OCI-LY1 (cell line): ENCODE results near the gene WWC2.

Experiments
- H2AFZ ChIP-seq: fragments of 200-600 bp; sonication (generic), shearing (Covaris generic); 2 replicates; pipeline ENCODE4 v1.6.0; 2014; ENCODE audit warnings: antibody characterized with exemption, mild to moderate bottlenecking, low read length
- H3F3A ChIP-seq: fragments of 200-600 bp; sonication (generic), shearing (Covaris generic); 2 replicates; pipeline ENCODE4 v1.6.0; 2014; ENCODE audit warnings: mild to moderate bottlenecking, antibody characterized with exemption, low read length, moderate library complexity; ENCODE audit not compliant: insufficient read depth
- H3K27ac ChIP-seq: fragments of 200-600 bp; sonication (generic); 2 replicates; pipeline ENCODE4 v1.5.1; 2014; ENCODE audit warnings: low read length, mixed run types, mild to moderate bottlenecking, low read depth; ENCODE audit not compliant: poor library complexity, severe bottlenecking
- H3K27me3 ChIP-seq: fragments of 200-600 bp; sonication (generic); 2 replicates; pipeline ENCODE4 v1.6.0; 2014; ENCODE audit warnings: antibody characterized with exemption, mild to moderate bottlenecking, low read length, moderate library complexity; ENCODE audit not compliant: insufficient read depth
- H3K36me3 ChIP-seq: fragments of 200-600 bp; sonication (generic); 2 replicates; pipeline ENCODE4 v1.6.1; 2014; ENCODE audit warnings: mild to moderate bottlenecking, antibody characterized with exemption, low read length, moderate library complexity, mixed read lengths; ENCODE audit not compliant: insufficient read depth
- H3K4me1 ChIP-seq: fragments of 200-600 bp; sonication (generic); 2 replicates; pipeline ENCODE4 v1.5.1; 2014; ENCODE audit warnings: mild to moderate bottlenecking, low read length, moderate library complexity; ENCODE audit not compliant: insufficient read depth, severe bottlenecking
- H3K4me2 ChIP-seq: fragments of 200-600 bp; sonication (generic), shearing (Covaris generic); 2 replicates; pipeline ENCODE4 v1.6.1; 2014; ENCODE audit warnings: low read length
- H3K4me3 ChIP-seq: fragments of 200-600 bp; sonication (generic); 2 replicates; pipeline ENCODE4 v1.5.1; 2014; ENCODE audit warnings: low read length, low read depth, mild to moderate bottlenecking, mixed read lengths; ENCODE audit not compliant: poor library complexity, severe bottlenecking
- H3K79me2 ChIP-seq: fragments of 200-600 bp; shearing (Covaris generic); 2 replicates; pipeline ENCODE4 v1.6.1; 2016; ENCODE audit warnings: mixed run types, low read length, mixed read lengths; ENCODE audit not compliant: insufficient read depth
- H3K9ac ChIP-seq: fragments of 200-600 bp; sonication (generic), shearing (Covaris generic); 2 replicates; pipeline ENCODE4 v1.6.1; 2014; ENCODE audit warnings: mild to moderate bottlenecking, low read length, mixed read lengths
- H3K9me2 ChIP-seq: fragments of 200-600 bp; sonication (generic), shearing (Covaris generic); 2 replicates; pipeline ENCODE4 v1.6.1; 2014; ENCODE audit warnings: low read depth, mild to moderate bottlenecking, low read length, mixed read lengths
- H3K9me3 ChIP-seq: fragments of 200-600 bp; shearing (Covaris generic); 2 replicates; pipeline ENCODE4 v1.6.1; 2014; ENCODE audit warnings: low read length, mixed read lengths
- H4K20me1 ChIP-seq: fragments of 200-600 bp; sonication (generic), shearing (Covaris generic); 2 replicates; pipeline ENCODE4 v1.6.0; 2016; ENCODE audit warnings: mild to moderate bottlenecking, low read length; ENCODE audit not compliant: insufficient read depth
- EZH2 ChIP-seq: fragments of 200-600 bp; sonication (generic), shearing (Covaris generic); IDR thresholded peaks from 2 replicates; pipeline ENCODE4 v1.8.0; 2017; ENCODE audit warnings: borderline replicate concordance, mixed run types, mild to moderate bottlenecking, antibody characterized with exemption, low read length, moderate library complexity, mixed read lengths
- TF ChIP-seq, protein P1 (sequence below): fragments of 200-600 bp; sonication (generic), shearing (Covaris generic); IDR thresholded peaks from 2 replicates; pipeline ENCODE4 v1.5.1; 2017; ENCODE audit warnings: mild to moderate bottlenecking, antibody characterized with exemption, low read length, moderate library complexity, mixed read lengths

The WWC2 gene

DNA sequence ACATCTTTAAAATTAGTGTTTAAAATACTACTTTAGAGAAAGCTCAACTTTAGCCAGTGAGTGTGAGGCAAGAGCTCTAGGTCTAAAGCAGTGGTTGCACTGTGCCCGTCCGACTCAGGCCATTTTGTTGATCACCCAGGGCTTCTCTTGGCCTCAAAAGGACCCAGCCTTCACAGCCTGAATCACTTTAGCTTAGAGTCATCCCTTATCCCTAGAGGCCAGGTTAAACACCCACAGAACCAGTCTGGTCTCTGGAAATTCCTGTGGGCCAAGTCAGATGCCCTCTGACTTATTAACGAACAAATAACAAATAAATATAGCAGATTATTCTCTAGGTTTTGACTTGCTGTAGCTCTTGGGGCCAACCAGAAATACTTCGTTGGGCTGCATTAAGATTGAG is 102.3 kb downstream of the WWC2 start:
- H3K79me2 ChIP-seq, result no peaks in the 10 kb centered on the region

GRCh38 chr4:183202523-183202922 is 103.5 kb downstream of the WWC2 start:
- no peak overlapping the region for H3K9ac ChIP-seq
- no peak overlapping the region for H2AFZ ChIP-seq
- TF ChIP-seq, protein P1, sequence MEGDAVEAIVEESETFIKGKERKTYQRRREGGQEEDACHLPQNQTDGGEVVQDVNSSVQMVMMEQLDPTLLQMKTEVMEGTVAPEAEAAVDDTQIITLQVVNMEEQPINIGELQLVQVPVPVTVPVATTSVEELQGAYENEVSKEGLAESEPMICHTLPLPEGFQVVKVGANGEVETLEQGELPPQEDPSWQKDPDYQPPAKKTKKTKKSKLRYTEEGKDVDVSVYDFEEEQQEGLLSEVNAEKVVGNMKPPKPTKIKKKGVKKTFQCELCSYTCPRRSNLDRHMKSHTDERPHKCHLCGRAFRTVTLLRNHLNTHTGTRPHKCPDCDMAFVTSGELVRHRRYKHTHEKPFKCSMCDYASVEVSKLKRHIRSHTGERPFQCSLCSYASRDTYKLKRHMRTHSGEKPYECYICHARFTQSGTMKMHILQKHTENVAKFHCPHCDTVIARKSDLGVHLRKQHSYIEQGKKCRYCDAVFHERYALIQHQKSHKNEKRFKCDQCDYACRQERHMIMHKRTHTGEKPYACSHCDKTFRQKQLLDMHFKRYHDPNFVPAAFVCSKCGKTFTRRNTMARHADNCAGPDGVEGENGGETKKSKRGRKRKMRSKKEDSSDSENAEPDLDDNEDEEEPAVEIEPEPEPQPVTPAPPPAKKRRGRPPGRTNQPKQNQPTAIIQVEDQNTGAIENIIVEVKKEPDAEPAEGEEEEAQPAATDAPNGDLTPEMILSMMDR, result no peak
- no peak for TF ChIP-seq EZH2
- no peaks in the 10 kb centered on the region for H3K9me3 ChIP-seq
- H3K9me2 ChIP-seq, result no peaks in the 10 kb centered on the region
- H3F3A ChIP-seq, result no peaks in the 10 kb centered on the region
- no peaks in the 10 kb centered on the region for H3K4me1 ChIP-seq
- no peak overlapping the region for H3K4me3 ChIP-seq
- no peak overlapping the region for H3K27ac ChIP-seq
- no peaks in the 10 kb centered on the region for H3K36me3 ChIP-seq
- no peaks in the 10 kb centered on the region for H4K20me1 ChIP-seq
- no peaks in the 10 kb centered on the region for H3K79me2 ChIP-seq
- H3K4me2 ChIP-seq, result no peak overlapping the region
- no peaks in the 10 kb centered on the region for H3K27me3 ChIP-seq

More for the DNA sequence above, 102.3 kb downstream of the WWC2 start:
- Histone ChIP-seq H2AFZ (no peak overlapping the region), H3F3A (no peaks in the 10 kb centered on the region), H3K9ac (no peak overlapping the region), H3K4me3 (no peak overlapping the region), H3K9me3 (no peaks in the 10 kb centered on the region), H3K27me3 (no peaks in the 10 kb centered on the region), H4K20me1 (no peaks in the 10 kb centered on the region), H3K4me1 (no peaks in the 10 kb centered on the region), H3K9me2 (no peaks in the 10 kb centered on the region), H3K4me2 (no peak overlapping the region), H3K27ac (no peak overlapping the region), H3K36me3 (no peaks in the 10 kb centered on the region)
- TF ChIP-seq EZH2, result no peak
- TF ChIP-seq, protein P1, result no peak

DNA sequence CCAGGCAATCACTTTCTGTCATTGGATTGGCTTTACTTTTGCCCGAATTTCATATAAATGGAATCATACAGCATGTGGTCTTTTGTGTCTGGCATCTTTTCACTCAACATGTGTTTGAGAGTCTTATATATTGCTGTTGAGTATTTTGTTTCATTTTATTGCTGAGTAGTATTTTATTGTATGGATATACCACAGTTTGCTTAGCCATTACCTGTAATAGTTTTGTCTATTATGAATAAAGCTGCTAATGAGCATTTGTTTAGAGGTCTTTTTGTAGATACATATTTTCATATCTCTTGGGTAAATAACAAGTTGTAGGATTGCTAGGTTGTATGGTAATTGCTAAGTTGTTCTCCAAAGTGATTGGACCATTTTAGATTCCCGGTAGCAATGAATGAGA is 105.7 kb downstream of the WWC2 start:
- Histone ChIP-seq H3K9me2 (no peaks in the 10 kb centered on the region), H3K79me2 (no peaks in the 10 kb centered on the region), H3K9ac (no peak overlapping the region), H3K4me2 (no peak overlapping the region), H2AFZ (no peak overlapping the region), H3K27me3 (no peaks in the 10 kb centered on the region), H4K20me1 (no peaks in the 10 kb centered on the region), H3F3A (no peaks in the 10 kb centered on the region), H3K27ac (no peak overlapping the region), H3K36me3 (no peaks in the 10 kb centered on the region), H3K4me1 (no peaks in the 10 kb centered on the region), H3K4me3 (no peak overlapping the region), H3K9me3 (no peaks in the 10 kb centered on the region)
- TF ChIP-seq EZH2, result no peak
- TF ChIP-seq, protein P1, result no peak
